ENCODE measurements around the gene NEUROD6.

Gene NEUROD6

DNA sequence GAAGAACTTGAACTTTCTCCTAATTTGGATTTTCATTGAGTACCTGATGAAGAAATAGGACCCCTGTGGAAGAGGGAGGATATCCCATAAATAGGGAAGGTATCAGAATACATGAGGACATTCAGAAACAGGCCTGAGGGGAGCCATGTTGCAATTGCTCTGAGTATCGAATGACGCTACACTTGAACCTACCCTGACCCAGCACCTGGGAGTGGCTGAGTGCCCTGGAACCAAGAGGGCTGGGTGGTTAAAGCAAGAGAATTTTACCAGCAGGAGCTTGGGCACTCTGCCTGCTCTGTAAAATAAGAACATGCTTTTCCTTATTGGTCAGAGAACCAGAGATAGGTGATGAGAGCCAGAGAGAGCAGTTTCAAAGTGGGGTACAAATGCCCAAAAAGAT lies 7.2 kb downstream of the NEUROD6 start:
- DNase-seq, result no peak

DNA sequence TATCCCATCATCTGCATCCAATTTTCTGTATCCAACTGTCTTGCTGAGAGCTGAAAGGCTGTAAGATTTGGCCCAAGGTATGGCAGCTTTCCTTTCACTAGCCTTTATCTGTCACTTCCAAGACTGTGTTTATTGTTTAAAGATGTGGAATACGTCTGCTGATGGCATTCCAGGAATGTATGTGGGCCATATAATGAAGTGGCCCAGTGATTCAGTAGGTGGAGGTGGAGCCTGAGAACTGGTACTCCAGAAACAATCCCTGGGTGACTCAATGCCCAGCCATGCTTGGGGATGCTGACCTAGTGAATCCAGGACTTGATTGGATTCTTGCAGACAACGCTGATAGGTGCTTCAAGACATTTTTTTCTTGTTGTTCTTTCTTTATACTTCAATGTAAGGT lies 13.5 kb downstream of the NEUROD6 start:
- no peak for DNase-seq

DNA sequence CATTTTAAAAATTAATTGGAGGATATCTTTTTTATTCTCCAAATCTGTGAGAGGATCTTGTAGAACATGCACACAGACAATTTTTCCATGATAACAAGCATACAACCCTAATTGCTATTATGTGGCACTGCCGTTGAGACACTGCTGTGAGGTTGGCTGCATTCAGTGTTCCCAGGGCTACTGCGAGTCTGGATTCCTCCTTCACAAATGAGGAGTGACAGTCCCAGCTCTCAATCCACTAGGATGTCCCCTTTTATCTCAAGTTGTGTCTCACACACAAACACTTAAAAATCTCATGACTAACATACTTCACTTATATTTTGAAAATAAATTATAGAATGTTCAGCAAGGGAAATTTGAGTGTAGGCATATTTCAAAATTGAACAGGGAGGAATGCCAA lies 14.1 kb downstream of the NEUROD6 start:
- DNase-seq, result no peak

DNA sequence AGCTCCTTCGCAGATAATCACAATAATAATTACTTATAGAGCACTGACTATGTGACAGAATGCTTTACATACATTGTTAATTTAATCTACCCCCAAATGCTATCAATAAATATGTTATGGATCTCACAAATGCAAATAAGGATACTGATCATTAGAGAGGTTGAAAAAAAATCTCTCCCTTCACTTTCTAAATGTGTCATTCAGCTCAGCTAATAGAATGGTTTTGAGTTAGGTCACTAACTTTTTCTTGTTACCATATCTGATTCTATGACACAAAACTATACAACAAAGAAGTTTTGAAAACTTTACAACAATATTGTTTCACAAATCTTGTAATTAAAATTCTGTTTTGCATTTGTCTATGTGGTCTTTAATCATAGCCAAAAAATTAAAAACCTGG lies 17.4 kb downstream of the NEUROD6 start:
- DNase-seq, result no peak

DNA sequence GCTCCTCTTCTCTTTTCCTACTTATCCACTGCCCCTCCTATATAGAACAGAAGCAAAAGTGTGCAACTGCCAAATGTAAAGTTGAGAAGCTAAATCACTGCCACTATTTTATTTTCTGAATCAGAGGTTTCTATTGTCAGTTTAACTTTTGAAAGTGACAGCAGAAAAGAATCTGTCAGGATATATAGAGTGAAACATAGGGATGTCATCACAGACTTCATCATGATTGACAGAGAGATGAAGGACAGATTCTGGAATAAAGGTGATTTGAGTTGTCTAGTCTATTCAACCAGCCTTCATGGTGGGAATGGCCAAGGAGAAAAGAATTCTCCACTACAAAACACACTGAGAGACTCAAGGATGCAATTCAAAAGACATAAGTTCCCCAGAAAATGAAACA lies 19.9 kb downstream of the NEUROD6 start:
- DNase-seq, result no peak

DNA sequence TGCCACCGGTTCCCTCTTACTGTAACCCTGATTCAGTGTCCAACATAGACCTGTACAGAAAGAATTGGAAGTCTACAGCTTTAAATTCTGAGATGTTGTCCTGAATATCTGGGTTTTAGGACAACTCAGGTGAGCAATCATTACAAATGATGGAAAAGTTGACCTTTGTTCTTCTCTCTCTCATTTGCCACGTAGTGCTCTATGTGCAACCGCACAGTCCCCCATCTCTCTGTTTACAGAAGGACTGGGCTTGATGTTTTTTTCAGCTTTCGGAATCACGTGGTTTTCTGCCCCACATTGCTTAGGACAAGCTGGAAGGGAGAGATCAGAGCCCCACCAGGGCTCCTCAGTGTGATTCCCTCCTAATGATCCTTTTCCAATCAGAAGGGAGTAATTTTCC lies 22.2 kb downstream of the NEUROD6 start:
- no peak for DNase-seq

DNA sequence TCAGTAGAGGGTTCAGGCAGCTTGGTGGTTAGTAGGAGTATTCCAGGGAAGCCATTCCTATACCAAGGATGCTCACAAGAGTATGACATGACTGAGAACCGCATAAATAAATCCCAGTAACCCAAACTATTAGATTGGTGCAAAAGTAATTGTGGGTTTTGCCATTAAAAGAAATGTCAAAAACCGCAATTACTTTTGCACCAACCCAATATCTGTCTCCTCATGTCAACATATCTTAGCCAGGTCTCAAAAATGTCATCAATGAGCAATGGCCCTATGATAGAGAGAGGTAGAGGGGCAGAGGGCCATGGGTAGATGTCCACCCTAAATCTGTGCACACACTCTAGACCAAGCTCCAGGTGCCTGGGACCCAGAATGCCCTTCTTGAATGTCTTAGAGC lies 23.6 kb downstream of the NEUROD6 start:
- no peak for DNase-seq

DNA sequence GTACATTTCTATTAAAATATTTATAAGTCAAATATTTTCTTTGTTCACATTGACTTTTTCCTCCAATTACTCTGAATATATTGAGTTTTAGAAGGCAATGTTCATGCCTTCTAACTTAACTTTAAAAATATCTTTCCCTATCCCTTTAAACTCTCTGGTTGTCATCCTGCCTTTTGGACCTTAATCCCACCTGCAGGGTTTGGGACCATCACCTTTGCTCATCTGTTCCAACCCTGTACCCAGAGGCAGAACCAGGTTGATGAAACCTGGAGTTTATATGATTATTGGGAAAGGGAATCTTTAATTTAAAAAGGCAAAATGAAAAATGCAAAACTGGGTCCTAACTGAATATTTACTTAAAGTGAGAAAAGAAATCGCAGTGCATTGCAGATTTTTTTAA lies 24.8 kb downstream of the NEUROD6 start:
- no peak for DNase-seq

DNA sequence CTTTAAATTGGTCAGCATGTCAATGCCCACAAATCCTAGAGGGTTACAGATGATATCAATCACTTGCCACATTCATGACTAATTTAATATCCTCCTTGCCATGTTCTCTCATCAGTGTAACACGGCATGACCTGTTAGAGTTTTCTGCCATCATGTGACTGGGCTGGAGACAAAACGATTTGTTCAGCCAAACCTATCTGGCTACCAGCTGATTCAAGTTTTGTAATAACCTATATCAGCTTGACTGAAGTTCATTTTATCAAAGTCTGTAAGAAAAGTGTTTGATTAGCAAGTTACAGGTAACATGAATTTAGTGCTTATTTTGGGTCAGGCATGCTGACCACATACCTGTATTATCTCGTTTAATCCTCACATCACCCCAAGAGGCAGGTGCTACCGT lies 25.7 kb downstream of the NEUROD6 start:
- DNase-seq, result no peak

DNA sequence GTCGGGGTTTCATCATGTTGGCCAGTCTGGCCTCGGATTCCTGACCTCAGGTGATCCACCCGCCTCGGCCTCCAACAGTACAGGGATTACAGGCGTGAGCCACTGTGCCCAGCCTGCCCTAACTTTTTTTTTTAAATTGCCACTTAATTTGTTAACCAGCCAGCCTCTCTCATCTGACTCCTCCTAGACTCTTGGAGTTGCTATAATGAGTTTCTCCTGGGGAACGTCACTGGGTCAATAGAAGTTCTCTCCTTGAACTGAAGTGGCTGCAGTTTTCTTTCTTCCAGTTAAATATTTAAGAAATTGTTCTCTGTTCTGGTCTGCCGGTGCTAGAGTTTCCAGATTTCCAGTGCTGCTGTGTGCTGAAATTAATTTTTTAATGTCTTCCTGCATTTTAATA lies 27.6 kb downstream of the NEUROD6 start:
- no peak for DNase-seq

DNA sequence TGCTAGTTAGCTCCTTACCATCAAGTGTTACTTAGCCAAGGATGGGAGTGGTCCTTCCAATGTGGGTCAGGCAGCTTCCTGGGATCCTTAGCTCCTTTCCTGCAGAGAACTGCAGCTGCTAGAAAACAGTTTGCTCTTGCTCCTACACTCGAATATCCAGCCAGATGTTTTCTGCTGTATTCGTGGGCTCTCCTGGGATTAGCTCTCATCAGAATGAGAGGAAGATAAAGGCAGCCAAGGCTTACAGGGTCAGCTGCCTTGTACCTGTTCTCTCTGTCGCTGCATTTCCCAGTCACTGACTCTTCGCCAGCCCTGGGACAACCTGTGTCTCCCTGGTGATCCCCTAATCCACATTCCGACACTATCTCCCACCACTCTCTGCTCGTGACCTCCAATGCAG lies 29.0 kb downstream of the NEUROD6 start:
- no peak for DNase-seq

DNA sequence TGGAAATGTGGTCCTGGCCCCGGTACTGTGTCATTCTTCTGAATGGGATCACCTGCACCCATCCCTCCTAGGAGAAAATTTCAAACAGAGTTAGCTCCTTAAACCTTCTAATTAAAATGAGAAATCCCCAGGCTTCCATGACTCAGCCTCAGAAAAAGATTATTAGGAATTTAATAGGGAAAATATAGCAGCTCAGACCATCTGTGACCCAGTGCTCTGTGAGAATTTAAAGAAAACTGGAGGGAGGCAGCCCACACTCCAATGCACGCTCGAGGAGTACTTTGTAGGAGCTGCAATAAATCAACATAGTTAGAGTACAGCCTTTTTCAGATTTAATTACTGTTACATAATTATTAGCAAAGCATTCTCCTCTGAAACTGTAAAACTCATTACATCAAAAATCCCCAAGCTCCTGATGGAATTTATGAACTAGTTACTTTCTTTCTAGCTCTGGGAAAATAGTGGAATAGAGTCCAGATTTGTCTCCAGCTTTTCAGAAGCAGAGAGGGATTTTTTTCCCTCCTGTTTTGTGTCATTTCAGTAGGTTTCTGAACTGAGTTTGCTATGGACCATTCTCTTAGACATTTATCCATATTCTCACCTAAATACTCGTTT lies 30.1 kb downstream of the NEUROD6 start:
- DNase-seq, result no peak

DNA sequence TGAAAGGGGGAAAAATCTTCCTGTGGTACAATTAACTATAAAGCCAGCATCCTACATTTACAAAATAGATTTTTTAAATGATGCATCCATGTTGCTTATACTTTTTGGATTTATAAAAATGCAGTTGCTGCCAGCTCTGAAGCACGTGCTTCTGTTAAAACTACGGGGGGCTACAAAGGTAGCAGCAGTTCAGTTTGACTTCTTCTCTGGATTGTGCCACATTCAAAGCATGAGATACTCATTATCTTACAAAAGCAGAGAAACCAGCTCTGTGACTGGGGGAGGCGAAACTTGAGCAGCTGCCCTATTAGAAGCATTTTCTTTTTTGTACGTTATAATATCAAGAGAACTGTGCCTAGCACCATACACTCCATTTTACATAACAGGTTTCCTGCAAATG lies 31.1 kb downstream of the NEUROD6 start:
- DNase-seq, result no peak

DNA sequence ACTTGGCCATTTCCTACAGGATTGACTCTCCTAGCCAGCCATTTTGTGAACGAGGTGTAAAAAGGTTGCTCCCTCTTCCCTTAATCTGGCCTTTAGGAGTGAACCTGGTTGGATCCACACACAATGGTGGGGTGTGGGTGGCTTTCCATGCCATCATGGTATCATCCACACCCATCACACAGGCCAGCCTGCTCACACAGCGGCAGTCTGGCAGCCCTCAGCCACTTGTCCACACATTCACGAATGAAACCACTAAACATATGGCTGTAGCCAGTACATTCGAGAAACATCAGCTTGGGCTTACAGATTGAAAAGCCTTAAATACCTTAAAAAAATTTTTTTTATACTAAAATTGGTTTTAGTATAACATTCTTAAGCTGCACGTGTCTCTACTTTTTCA lies 31.9 kb downstream of the NEUROD6 start:
- DNase-seq, result no peak

DNA sequence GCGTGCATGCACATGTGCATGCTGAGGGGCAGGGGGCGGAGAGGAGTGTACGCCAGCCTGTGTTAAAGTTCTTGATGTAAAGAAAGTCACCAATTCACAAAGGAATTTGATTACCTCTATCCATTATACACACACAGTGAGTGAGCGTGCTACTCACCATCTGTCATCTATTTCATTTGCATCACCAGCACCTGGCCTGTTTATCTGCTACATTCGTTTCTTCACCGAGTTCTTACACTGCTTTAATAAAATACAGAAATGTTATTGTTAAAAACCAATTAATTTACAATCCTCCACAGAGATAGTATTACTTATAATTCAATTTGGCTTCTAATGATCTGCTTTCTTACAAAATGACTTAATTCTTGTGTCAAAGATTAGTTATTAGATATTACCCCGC lies 32.6 kb downstream of the NEUROD6 start:
- DNase-seq, result no peak

DNA sequence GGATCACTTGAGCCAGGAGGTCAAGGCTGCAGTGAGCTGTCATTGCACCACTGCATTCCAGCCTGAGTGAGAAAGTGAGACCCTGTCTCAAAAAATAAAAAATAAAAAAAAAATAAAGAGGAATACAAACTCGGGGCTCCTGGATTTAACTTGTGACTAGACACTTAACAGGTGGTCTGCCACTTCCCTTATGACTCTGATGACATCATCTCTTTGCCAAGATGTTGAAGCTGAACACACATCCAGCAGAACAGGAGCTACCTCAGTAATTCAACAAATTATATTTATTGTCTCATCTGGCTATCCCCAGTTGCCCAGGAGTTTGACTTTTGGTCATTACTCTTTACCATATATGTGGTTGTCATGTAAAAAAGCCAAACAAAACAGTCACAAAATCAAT lies 35.3 kb downstream of the NEUROD6 start:
- no peak for DNase-seq

DNA sequence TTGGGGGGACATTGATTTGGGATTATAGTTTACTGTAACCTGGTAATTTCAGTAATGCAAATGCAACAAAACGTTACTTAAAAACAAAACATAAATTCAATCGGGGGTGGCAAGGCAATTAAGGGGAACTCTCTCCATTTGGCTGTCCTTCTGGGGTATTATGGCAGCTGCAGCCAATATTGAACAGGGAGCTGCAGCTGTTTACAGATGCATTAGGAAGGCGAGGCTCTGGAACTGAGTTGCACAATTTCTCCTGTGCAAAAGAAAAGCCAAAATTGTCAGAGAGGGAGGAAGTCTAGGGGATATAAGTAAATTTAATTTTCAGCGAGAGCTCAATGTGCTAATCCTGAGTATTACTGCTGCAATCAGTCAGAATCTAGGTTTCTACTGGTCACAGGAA lies 36.1 kb downstream of the NEUROD6 start:
- DNase-seq, result no peak

DNA sequence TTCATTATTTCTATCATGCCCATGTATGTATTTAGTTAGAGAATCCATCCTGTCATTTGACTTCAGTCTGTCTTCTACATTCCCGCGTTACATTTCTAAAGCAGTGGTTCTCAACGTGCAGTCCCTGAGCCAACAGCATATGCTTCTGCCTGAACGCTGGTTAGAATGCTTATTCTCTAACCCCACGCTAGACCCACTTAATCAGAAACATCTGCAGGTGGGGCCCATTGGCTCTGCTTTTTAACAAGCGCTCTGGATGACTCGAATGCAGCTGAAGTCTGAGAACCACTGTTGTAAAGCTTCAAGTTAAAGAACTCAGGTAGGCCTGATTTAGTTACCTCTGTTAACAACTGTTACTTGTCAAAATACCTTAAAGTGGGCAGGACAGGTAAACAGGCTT lies 38.2 kb downstream of the NEUROD6 start:
- DNase-seq, result no peak

DNA sequence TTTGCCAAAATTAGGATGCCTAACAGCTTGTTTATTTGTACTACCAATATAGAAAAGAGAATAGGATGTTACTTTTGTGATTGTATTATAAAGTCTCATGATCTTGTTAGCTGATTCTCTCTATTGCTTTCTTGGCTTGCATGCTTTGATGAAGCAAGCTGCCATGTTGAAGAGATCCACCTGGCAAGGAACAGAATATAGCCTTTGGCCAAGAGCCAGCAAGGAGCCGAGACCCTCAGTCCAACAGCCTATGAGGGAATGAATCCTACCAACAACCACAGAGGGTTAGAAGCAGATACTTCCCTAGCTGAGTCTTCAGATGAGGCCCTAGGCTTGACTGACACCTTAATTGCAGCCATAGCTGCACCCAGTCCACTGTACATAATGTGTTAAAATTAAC lies 41.2 kb downstream of the NEUROD6 start:
- no peak for DNase-seq

DNA sequence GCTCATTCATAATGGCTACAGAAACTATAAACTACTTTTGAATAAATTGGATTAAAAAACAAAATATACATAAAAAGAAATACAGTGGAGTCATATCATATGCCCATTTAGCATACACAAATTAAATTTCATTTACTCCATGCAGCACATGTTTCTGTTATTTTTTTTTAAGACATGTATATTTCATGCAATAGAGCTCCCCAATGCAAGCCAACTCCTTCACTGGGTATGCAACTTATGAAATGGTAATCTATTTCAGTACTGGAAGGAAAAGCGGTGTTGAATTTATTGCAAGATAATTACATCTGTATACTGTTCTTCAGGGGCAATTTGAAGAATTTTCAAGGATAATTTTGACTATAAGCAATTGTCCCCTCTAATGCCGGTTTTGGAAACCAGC lies 49.9 kb downstream of the NEUROD6 start:
- DNase-seq, result no peak
